Neuronal stem cell (in vitro differentiated cells): ENCODE measurements around the gene ANXA3.

Experiments used
- DNase-seq: peaks from one replicate; pipeline ENCODE4 v3.0.0-alpha.2; 2013; ENCODE audit warnings: low spot score
- H2AFZ ChIP-seq: one replicate; pipeline ENCODE4 v1.6.1; 2013; ENCODE audit warnings: mild to moderate bottlenecking, low read length, inconsistent platforms
- H2AK5ac ChIP-seq: 2 replicates; pipeline ENCODE4 v1.6.1; 2013; ENCODE audit warnings: low read depth, mild to moderate bottlenecking, inconsistent platforms, low read length, moderate library complexity, mixed read lengths
- H2BK120ac ChIP-seq: 2 replicates; pipeline ENCODE4 v1.6.1; 2013; ENCODE audit warnings: low read depth, mild to moderate bottlenecking, inconsistent platforms, low read length, moderate library complexity, mixed read lengths
- H2BK12ac ChIP-seq: one replicate; pipeline ENCODE4 v1.6.1; 2013; ENCODE audit warnings: low read length, inconsistent platforms
- H2BK15ac ChIP-seq: 2 replicates; pipeline ENCODE4 v1.6.1; 2013; ENCODE audit warnings: mild to moderate bottlenecking, low read length, inconsistent platforms, mixed read lengths
- H2BK5ac ChIP-seq: one replicate; pipeline ENCODE4 v1.6.1; 2013; ENCODE audit warnings: inconsistent platforms, mild to moderate bottlenecking, low read length, moderate library complexity
- H3K14ac ChIP-seq: one replicate; pipeline ENCODE4 v1.6.1; 2013; ENCODE audit warnings: low read length, inconsistent platforms
- H3K18ac ChIP-seq: 2 replicates; pipeline ENCODE4 v1.6.1; 2013; ENCODE audit warnings: low read length, inconsistent platforms
- H3K23ac ChIP-seq: 2 replicates; pipeline ENCODE4 v1.6.1; 2013; ENCODE audit warnings: low read depth, mild to moderate bottlenecking, mixed read lengths, low read length, inconsistent platforms; ENCODE audit not compliant: poor library complexity
- H3K27ac ChIP-seq: replicated peaks from 3 replicates; pipeline ENCODE4 v1.5.1; 2013; ENCODE audit warnings: low read length, inconsistent platforms
- H3K27me3 ChIP-seq, 3 experiments: 2 replicates each; pipeline ENCODE4 v1.6.1; 2013; ENCODE audit warnings: low read length in 3 of 3, mild to moderate bottlenecking in 2 of 3, inconsistent platforms in 1 of 3, low read depth in 1 of 3, mixed read lengths in 1 of 3, moderate library complexity in 1 of 3; ENCODE audit not compliant: control insufficient read depth in 3 of 3, insufficient read depth in 3 of 3
- H3K36me3 ChIP-seq, 2 donors: replicated peaks in 1 of 2; 2 replicates each; pipeline ENCODE4 v1.6.1; 2013; ENCODE audit warnings: low read length in 2 of 2; ENCODE audit not compliant: control insufficient read depth in 2 of 2, insufficient read depth in 2 of 2
- H3K4ac ChIP-seq: 2 replicates; pipeline ENCODE4 v1.6.1; 2013; ENCODE audit warnings: inconsistent platforms, mild to moderate bottlenecking, low read length, moderate library complexity
- H3K4me1 ChIP-seq, 2 donors: 1 replicate in 1 of 2; 2 replicates in 1 of 2; pipeline ENCODE4 v1.6.1; 2013; ENCODE audit warnings: low read length in 2 of 2, low read depth in 1 of 2; ENCODE audit not compliant: control insufficient read depth in 2 of 2, insufficient read depth in 1 of 2
- H3K4me2 ChIP-seq: one replicate; pipeline ENCODE4 v1.6.1; 2013; ENCODE audit warnings: mild to moderate bottlenecking, low read length, inconsistent platforms; ENCODE audit not compliant: insufficient read depth, poor library complexity, severe bottlenecking
- H3K4me3 ChIP-seq, 2 donors: 2 replicates each; pipeline ENCODE4 v1.5.1; 2013; ENCODE audit warnings: low read length in 2 of 2, mild to moderate bottlenecking in 2 of 2, inconsistent platforms in 1 of 2, moderate library complexity in 1 of 2
- H3K79me1 ChIP-seq: one replicate; pipeline ENCODE4 v1.6.1; 2013; ENCODE audit warnings: low read depth, mild to moderate bottlenecking, inconsistent platforms, low read length, moderate library complexity
- H3K9ac ChIP-seq: one replicate; pipeline ENCODE4 v1.6.1; 2013; ENCODE audit warnings: mild to moderate bottlenecking, low read depth, low read length, inconsistent platforms; ENCODE audit not compliant: poor library complexity
- H3K9me3 ChIP-seq, 2 donors: replicated peaks in 1 of 2; 2 replicates each; pipeline versions ENCODE3 to v1.6.1; 2013; ENCODE audit warnings: low read length in 2 of 2, mild to moderate bottlenecking in 2 of 2, inconsistent platforms in 1 of 2, low read depth in 1 of 2, mixed read lengths in 1 of 2, moderate library complexity in 1 of 2; ENCODE audit not compliant: control insufficient read depth in 2 of 2, insufficient read depth in 1 of 2
- H4K8ac ChIP-seq: one replicate; pipeline ENCODE4 v1.6.1; 2013; ENCODE audit warnings: low read depth, mild to moderate bottlenecking, inconsistent platforms, low read length, moderate library complexity
- H4K91ac ChIP-seq: one replicate; pipeline ENCODE4 v1.6.1; 2013; ENCODE audit warnings: low read length, low read depth, mild to moderate bottlenecking, inconsistent platforms; ENCODE audit not compliant: poor library complexity
- WGBS, 2 donors: extraction: QIAGEN DNeasy Blood & Tissue Kit; methylation state at CpG; one replicate each; pipeline ENCODE4 v1.1.7; 2013; ENCODE audit warnings: missing lambda C conversion rate in 2 of 2, mixed read lengths in 1 of 2; ENCODE audit not compliant: insufficient read length in 2 of 2, insufficient replicate concordance in 1 of 2; ENCODE audit errors: extremely low coverage in 2 of 2; 5-methylcytosine and 5-hydroxymethylcytosine counted together

ANXA3 gene

GRCh38 chr4:78525559-78525958, 26.0 kb upstream of the ANXA3 start:
- WGBS, 2 donors: no CpG with 5 or more reads among the region's 3 CpGs
- Histone ChIP-seq H2BK15ac (no peak overlapping the region), H2BK120ac (no peak overlapping the region), H3K79me1 (no peaks in the 10 kb centered on the region), H3K27ac (no peak overlapping the region), H4K91ac (no peak overlapping the region), H2BK5ac (no peak overlapping the region), H2BK12ac (no peak overlapping the region), H3K4ac (no peak overlapping the region), H3K18ac (no peak overlapping the region), H3K14ac (no peak overlapping the region), H2AFZ (no peak overlapping the region), H3K4me1 (no peaks in the 10 kb centered on the region), H3K4me3 (no peak overlapping the region), H3K9me3 (no peaks in the 10 kb centered on the region), H2AK5ac (no peak overlapping the region), H4K8ac (no peak overlapping the region), H3K23ac (no peak overlapping the region), H3K36me3 (peaks cover 0 to 1% of the 10 kb centered on the region in 2 donors), H3K27me3 (no peaks in the 10 kb centered on the region), H3K9ac (no peak overlapping the region), H3K4me2 (no peak overlapping the region)
- no peak for DNase-seq

- Histone ChIP-seq H4K91ac (no peak overlapping the region), H2BK15ac (no peak overlapping the region), H3K36me3 (no peaks in the 10 kb centered on the region), H3K14ac (no peak overlapping the region), H3K9me3 (no peaks in the 10 kb centered on the region), H2BK5ac (no peak overlapping the region), H3K9ac (no peak overlapping the region), H3K4me3 (no peak overlapping the region), H3K27ac (no peak overlapping the region), H2BK12ac (no peak overlapping the region), H3K79me1 (no peaks in the 10 kb centered on the region), H4K8ac (no peak overlapping the region), H3K23ac (no peak overlapping the region), H2AK5ac (no peak overlapping the region), H3K4ac (no peak overlapping the region), H3K18ac (no peak overlapping the region), H3K4me1 (no peaks in the 10 kb centered on the region), H3K4me2 (no peak overlapping the region), H2AFZ (no peak overlapping the region), H3K27me3 (no peaks in the 10 kb centered on the region), H2BK120ac (no peak overlapping the region)
- no CpG with 5 or more reads among the region's 1 CpG for WGBS, 2 donors
- no peak for DNase-seq
These were observed 24.5 kb upstream of the ANXA3 start for GRCh38 chr4:78527103-78527502.

DNA sequence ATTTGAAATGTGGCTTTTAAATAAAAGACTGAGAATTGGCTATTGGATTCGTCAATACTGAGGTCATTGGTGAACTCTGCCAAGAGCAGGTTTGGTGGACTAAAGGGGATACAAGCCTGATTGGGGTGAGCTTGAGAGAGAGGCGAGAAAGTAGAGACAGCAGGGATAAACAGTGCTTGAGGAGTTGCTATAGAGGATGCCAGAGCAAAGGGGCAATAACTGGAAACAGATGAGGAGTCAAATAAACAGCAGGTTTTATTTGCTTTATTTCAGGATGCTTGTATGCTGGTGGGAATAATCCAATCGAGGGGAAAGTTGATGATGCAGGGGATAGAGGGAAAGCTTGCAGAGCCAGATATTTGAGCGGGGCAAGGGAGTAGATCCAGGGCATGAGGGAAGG, 24.0 kb upstream of the ANXA3 start:
- H3K27me3 ChIP-seq: no peaks in the 10 kb centered on the region
- H3K27ac ChIP-seq: no peak overlapping the region
- H2AFZ ChIP-seq: no peak overlapping the region

GRCh38 chr4:78528327-78528726, 23.2 kb upstream of the ANXA3 start:
- H2BK120ac ChIP-seq: no peak overlapping the region
- H2BK12ac ChIP-seq: no peak overlapping the region
- WGBS, 2 donors: no CpG with 5 or more reads among the region's 3 CpGs

More for the DNA sequence above, 24.0 kb upstream of the ANXA3 start:
- no peak overlapping the region for H3K4ac ChIP-seq
- no peak overlapping the region for H4K8ac ChIP-seq
- H2AK5ac ChIP-seq: no peak overlapping the region
- H2BK5ac ChIP-seq: no peak overlapping the region
- H3K4me3 ChIP-seq: no peak overlapping the region
- no peak overlapping the region for H3K18ac ChIP-seq
- H3K4me1 ChIP-seq: no peaks in the 10 kb centered on the region
- H3K14ac ChIP-seq: no peak overlapping the region
- no peak overlapping the region for H3K23ac ChIP-seq
- no peaks in the 10 kb centered on the region for H3K36me3 ChIP-seq
- no peak overlapping the region for H4K91ac ChIP-seq
- DNase-seq: no peak
- WGBS, 2 donors: no CpG with 5 or more reads among the region's 4 CpGs
- H2BK15ac ChIP-seq: no peak overlapping the region
- H3K79me1 ChIP-seq: no peaks in the 10 kb centered on the region
- H2BK12ac ChIP-seq: no peak overlapping the region
- H3K4me2 ChIP-seq: no peak overlapping the region
- H3K9ac ChIP-seq: no peak overlapping the region
- H3K9me3 ChIP-seq: no peaks in the 10 kb centered on the region
- no peak overlapping the region for H2BK120ac ChIP-seq

More at GRCh38 chr4:78528327-78528726, 23.2 kb upstream of the ANXA3 start:
- H3K18ac ChIP-seq: no peak overlapping the region
- no peaks in the 10 kb centered on the region for H3K27me3 ChIP-seq
- no peak for DNase-seq
- no peak overlapping the region for H3K4me3 ChIP-seq
- H2BK15ac ChIP-seq: no peak overlapping the region
- H3K4me2 ChIP-seq: no peak overlapping the region
- no peaks in the 10 kb centered on the region for H3K79me1 ChIP-seq
- H2AK5ac ChIP-seq: no peak overlapping the region
- no peak overlapping the region for H3K9ac ChIP-seq
- H4K91ac ChIP-seq: no peak overlapping the region
- no peak overlapping the region for H3K27ac ChIP-seq
- no peak overlapping the region for H3K4ac ChIP-seq
- no peaks in the 10 kb centered on the region for H3K4me1 ChIP-seq
- H3K23ac ChIP-seq: no peak overlapping the region
- H3K36me3 ChIP-seq: no peaks in the 10 kb centered on the region
- H3K14ac ChIP-seq: no peak overlapping the region
- H4K8ac ChIP-seq: no peak overlapping the region
- no peak overlapping the region for H2AFZ ChIP-seq
- H3K9me3 ChIP-seq: no peaks in the 10 kb centered on the region
- H2BK5ac ChIP-seq: no peak overlapping the region
